HEK293 (cell line): Measurements from ENCODE around the gene SLC4A11.

Experiments
- CTCF ChIA-PET: fragments of 350-600 bp; formaldehyde crosslinking; extraction: SDS; loops from one replicate; lab custom pipeline; 2021; ENCODE audit warnings: antibody characterized with exemption; lab: Yijun Ruan, JAX
- POLR2A ChIA-PET: fragments of 300-600 bp; formaldehyde crosslinking; extraction: SDS; loops from one replicate; lab custom pipeline; 2020; ENCODE audit warnings: antibody characterized with exemption, inconsistent platforms; lab: Yijun Ruan, JAX
- H3K27ac ChIP-seq: fragments of 200-500 bp; sonication (Bioruptor generic); 2 replicates; pipeline ENCODE4 v1.5.1; 2014; ENCODE audit warnings: low read depth, low read length, control low read depth, inconsistent platforms; ENCODE audit errors: extremely low read depth
- H3K36me3 ChIP-seq, 2 experiments: fragments of 200-500 bp in 1 of 2; sonication (Bioruptor generic) in 1 of 2; 1 replicate in 1 of 2; 2 replicates in 1 of 2; pipeline ENCODE4 v1.5.1; 2014 to 2017; ENCODE audit warnings: inconsistent platforms in 2 of 2, low read length in 2 of 2; ENCODE audit not compliant: control insufficient read depth in 2 of 2, insufficient read depth in 1 of 2
- H3K4me1 ChIP-seq: fragments of 200-500 bp; sonication (Bioruptor generic); 2 replicates; pipeline ENCODE4 v1.5.1; 2014; ENCODE audit warnings: mild to moderate bottlenecking, low read length, inconsistent platforms; ENCODE audit not compliant: control insufficient read depth, insufficient read depth
- H3K4me3 ChIP-seq: 2 replicates; pipeline ENCODE4 v1.5.1; 2011; ENCODE audit warnings: low read depth, mild to moderate bottlenecking, control low read depth, low read length, moderate library complexity
- H3K9me3 ChIP-seq: fragments of 200-500 bp; sonication (Bioruptor generic); 2 replicates; pipeline ENCODE4 v1.5.1; 2014; ENCODE audit warnings: low read depth, low read length, inconsistent platforms; ENCODE audit not compliant: control insufficient read depth, insufficient read depth
- GLIS1 ChIP-seq: fragments of 450-650 bp; formaldehyde crosslinking; IDR thresholded peaks from 2 replicates; pipeline ENCODE4 v1.5.1; 2016; ENCODE audit warnings: missing biosample characterization, missing genetic modification characterization
- HOXA7 ChIP-seq: sonication (generic); formaldehyde crosslinking; IDR thresholded peaks from 2 replicates; pipeline ENCODE4 v1.8.1; 2022; ENCODE audit warnings: missing genetic modification reagents, borderline replicate concordance
- HOXD13 ChIP-seq: sonication (generic); formaldehyde crosslinking; IDR thresholded peaks from 2 replicates; pipeline ENCODE4 v1.8.0; 2022; ENCODE audit warnings: missing genetic modification reagents, borderline replicate concordance
- MEIS1 ChIP-seq: sonication (generic); formaldehyde crosslinking; IDR thresholded peaks from 2 replicates; pipeline ENCODE4 v1.8.1; 2022; ENCODE audit warnings: missing genetic modification reagents, mild to moderate bottlenecking, borderline replicate concordance
- ZBTB1 ChIP-seq: fragments of 450-650 bp; formaldehyde crosslinking; IDR thresholded peaks from 2 replicates; pipeline ENCODE4 v1.5.1; 2016; ENCODE audit warnings: missing biosample characterization, missing genetic modification characterization
- ZBTB17 ChIP-seq: fragments of 450-650 bp; formaldehyde crosslinking; IDR thresholded peaks from 2 replicates; pipeline ENCODE4 v1.5.1; 2016; ENCODE audit warnings: missing biosample characterization, missing genetic modification characterization
- ZBTB21 ChIP-seq: fragments of 450-650 bp; formaldehyde crosslinking; IDR thresholded peaks from 2 replicates; pipeline ENCODE4 v1.5.1; 2017; ENCODE audit warnings: missing biosample characterization, missing genetic modification characterization
- ZNF114 ChIP-seq: fragments of 450-650 bp; formaldehyde crosslinking; IDR thresholded peaks from 2 replicates; pipeline ENCODE4 v1.5.0; 2017; ENCODE audit warnings: missing biosample characterization, missing genetic modification characterization
- ZNF16 ChIP-seq: fragments of 450-650 bp; formaldehyde crosslinking; IDR thresholded peaks from 2 replicates; pipeline ENCODE4 v1.5.1; 2016; ENCODE audit warnings: low read depth, missing biosample characterization, missing genetic modification characterization
- ZNF184 ChIP-seq: fragments of 450-650 bp; IDR thresholded peaks from 2 replicates; pipeline ENCODE4 v1.5.1; 2018; ENCODE audit warnings: missing biosample characterization, mild to moderate bottlenecking, missing genetic modification characterization
- ZNF24 ChIP-seq: fragments of 450-650 bp; formaldehyde crosslinking; IDR thresholded peaks from 2 replicates; pipeline ENCODE4 v1.5.1; 2016; ENCODE audit warnings: missing biosample characterization, missing genetic modification characterization
- ZNF274 ChIP-seq, 2 experiments: fragments of 200-500 bp in 1 of 2; fragments of 450-650 bp in 1 of 2; sonication (Bioruptor generic) in 1 of 2; formaldehyde crosslinking in 1 of 2; IDR thresholded peaks; 2 replicates each; pipeline versions ENCODE4 v1.5.1 to v1.6.1; 2014 to 2016; ENCODE audit warnings: borderline replicate concordance in 1 of 2, inconsistent platforms in 1 of 2, low read length in 1 of 2, missing biosample characterization in 1 of 2, missing genetic modification characterization in 1 of 2
- ZNF558 ChIP-seq: fragments of 450-650 bp; formaldehyde crosslinking; IDR thresholded peaks from 2 replicates; pipeline ENCODE4 v1.5.1; 2016; ENCODE audit warnings: missing biosample characterization, missing genetic modification characterization
- ZNF629 ChIP-seq: fragments of 450-650 bp; formaldehyde crosslinking; IDR thresholded peaks from 2 replicates; pipeline ENCODE4 v1.5.1; 2017; ENCODE audit warnings: missing biosample characterization, missing genetic modification characterization
- ZNF654 ChIP-seq: fragments of 450-650 bp; formaldehyde crosslinking; IDR thresholded peaks from 2 replicates; pipeline ENCODE4 v1.5.1; 2016; ENCODE audit warnings: low read depth, missing biosample characterization, missing genetic modification characterization
- ZNF76 ChIP-seq: fragments of 450-650 bp; formaldehyde crosslinking; IDR thresholded peaks from 2 replicates; pipeline ENCODE4; 2016; ENCODE audit warnings: low read depth, missing biosample characterization, missing genetic modification characterization, borderline replicate concordance
- ZXDB ChIP-seq: fragments of 450-650 bp; formaldehyde crosslinking; IDR thresholded peaks from 2 replicates; pipeline ENCODE4 v1.5.1; 2016; ENCODE audit warnings: missing biosample characterization, missing genetic modification characterization
- TF ChIP-seq, protein P1 (sequence below): fragments of 450-650 bp; formaldehyde crosslinking; optimal IDR thresholded peaks from 2 replicates; pipeline ENCODE3; 2016; ENCODE audit warnings: missing biosample characterization, mild to moderate bottlenecking, missing genetic modification characterization
- TF ChIP-seq, protein P2 (sequence below): fragments of 450-650 bp; formaldehyde crosslinking; IDR thresholded peaks from 2 replicates; pipeline ENCODE4 v1.5.1; 2016; ENCODE audit warnings: missing biosample characterization, missing genetic modification characterization
- TF ChIP-seq, protein P3 (sequence below): fragments of 450-650 bp; formaldehyde crosslinking; IDR thresholded peaks from 2 replicates; pipeline ENCODE4 v1.5.1; 2017; ENCODE audit warnings: missing biosample characterization, missing genetic modification characterization
- TF ChIP-seq, protein P4 (sequence below): fragments of 450-650 bp; formaldehyde crosslinking; IDR thresholded peaks from 2 replicates; pipeline ENCODE4 v1.5.1; 2017; ENCODE audit warnings: missing biosample characterization, mild to moderate bottlenecking, missing genetic modification characterization, moderate library complexity
- TF ChIP-seq, protein P5 (sequence below): fragments of 450-650 bp; formaldehyde crosslinking; IDR thresholded peaks from 2 replicates; pipeline ENCODE4 v1.5.1; 2017; ENCODE audit warnings: missing biosample characterization, missing genetic modification characterization
- TF ChIP-seq, protein P6 (sequence below): fragments of 450-650 bp; formaldehyde crosslinking; IDR thresholded peaks from 2 replicates; pipeline ENCODE4 v1.5.1; 2017; ENCODE audit warnings: missing biosample characterization, missing genetic modification characterization
- TF ChIP-seq, protein P7 (sequence below): fragments of 450-650 bp; formaldehyde crosslinking; IDR thresholded peaks from 2 replicates; pipeline ENCODE4 v1.5.1; 2016; ENCODE audit warnings: missing biosample characterization, missing genetic modification characterization

The SLC4A11 gene

DNA sequence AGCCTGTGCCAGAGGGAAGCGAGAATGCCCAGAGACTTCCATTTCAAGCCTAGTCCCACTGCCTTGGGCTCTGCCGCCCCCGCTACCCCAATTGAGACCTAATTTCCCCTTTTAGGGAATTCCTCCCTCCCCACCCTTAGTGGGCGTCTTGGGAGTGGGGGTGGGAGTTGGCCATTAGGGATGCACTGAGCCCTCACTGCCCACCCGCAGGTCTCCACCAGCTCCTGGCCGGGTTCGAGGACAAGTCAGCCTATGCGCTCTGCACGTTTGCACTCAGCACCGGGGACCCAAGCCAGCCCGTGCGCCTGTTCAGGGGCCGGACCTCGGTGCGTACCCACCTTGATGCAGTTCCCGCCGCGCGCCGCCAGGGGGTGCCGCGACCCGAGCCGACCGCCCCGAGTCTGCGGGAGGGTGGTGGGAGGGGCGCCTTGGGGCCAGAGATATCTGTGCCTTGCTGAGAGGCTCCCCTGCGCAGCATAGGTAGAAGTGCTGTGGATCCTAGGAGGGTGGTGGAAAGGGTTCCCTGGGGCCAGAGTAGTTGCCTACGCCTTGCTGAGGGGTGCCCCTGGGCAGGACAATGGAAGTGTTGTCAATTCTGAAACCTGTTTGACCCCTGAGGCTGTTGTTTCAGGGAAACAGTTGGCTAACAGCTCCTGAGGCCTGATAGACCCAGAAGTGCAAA, 20.5 kb downstream of the SLC4A11 start:
- Histone ChIP-seq H3K4me3 (no peak overlapping the region), H3K9me3 (no peaks in the 10 kb centered on the region), H3K4me1 (no peaks in the 10 kb centered on the region; the same call in 1 of the 2 replicates), H3K36me3 (peaks cover 50 to 64% of the 10 kb centered on the region in 2 experiments), H3K27ac (no peak overlapping the region; the same call in 1 of the 2 replicates)
- ChIA-PET POLR2A (interaction anchor here (0.6 kb wide), 1 partner anchor 10 kb away, joined by 4 read pairs; no protein-coding TSS in a partner anchor), CTCF (interaction anchor here (0.6 to 6.5 kb wide), 24 partner anchors 9 to 878 kb away, joined by 3 to 70 read pairs (median 4); partner anchors contain the start of gene ITPA)
- TF ChIP-seq ZNF654 (tag by site-specific recombination): peak; percentile 22; the same call in 1 of the 2 replicates
- TF ChIP-seq, protein P1, sequence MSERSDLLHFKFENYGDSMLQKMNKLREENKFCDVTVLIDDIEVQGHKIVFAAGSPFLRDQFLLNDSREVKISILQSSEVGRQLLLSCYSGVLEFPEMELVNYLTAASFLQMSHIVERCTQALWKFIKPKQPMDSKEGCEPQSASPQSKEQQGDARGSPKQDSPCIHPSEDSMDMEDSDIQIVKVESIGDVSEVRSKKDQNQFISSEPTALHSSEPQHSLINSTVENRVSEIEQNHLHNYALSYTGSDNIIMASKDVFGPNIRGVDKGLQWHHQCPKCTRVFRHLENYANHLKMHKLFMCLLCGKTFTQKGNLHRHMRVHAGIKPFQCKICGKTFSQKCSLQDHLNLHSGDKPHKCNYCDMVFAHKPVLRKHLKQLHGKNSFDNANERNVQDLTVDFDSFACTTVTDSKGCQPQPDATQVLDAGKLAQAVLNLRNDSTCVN (tag by site-specific recombination): peak; percentile 37
- TF ChIP-seq ZBTB17 (tag by site-specific recombination): no peak
- TF ChIP-seq, protein P2, sequence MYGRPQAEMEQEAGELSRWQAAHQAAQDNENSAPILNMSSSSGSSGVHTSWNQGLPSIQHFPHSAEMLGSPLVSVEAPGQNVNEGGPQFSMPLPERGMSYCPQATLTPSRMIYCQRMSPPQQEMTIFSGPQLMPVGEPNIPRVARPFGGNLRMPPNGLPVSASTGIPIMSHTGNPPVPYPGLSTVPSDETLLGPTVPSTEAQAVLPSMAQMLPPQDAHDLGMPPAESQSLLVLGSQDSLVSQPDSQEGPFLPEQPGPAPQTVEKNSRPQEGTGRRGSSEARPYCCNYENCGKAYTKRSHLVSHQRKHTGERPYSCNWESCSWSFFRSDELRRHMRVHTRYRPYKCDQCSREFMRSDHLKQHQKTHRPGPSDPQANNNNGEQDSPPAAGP: peak; percentile 50; the same call in 1 of the 2 replicates
- no peak for TF ChIP-seq ZNF76 (tag by site-specific recombination)
- TF ChIP-seq, protein P3, sequence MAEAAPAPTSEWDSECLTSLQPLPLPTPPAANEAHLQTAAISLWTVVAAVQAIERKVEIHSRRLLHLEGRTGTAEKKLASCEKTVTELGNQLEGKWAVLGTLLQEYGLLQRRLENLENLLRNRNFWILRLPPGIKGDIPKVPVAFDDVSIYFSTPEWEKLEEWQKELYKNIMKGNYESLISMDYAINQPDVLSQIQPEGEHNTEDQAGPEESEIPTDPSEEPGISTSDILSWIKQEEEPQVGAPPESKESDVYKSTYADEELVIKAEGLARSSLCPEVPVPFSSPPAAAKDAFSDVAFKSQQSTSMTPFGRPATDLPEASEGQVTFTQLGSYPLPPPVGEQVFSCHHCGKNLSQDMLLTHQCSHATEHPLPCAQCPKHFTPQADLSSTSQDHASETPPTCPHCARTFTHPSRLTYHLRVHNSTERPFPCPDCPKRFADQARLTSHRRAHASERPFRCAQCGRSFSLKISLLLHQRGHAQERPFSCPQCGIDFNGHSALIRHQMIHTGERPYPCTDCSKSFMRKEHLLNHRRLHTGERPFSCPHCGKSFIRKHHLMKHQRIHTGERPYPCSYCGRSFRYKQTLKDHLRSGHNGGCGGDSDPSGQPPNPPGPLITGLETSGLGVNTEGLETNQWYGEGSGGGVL: no peak
- no peak for TF ChIP-seq MEIS1 (CRISPR knock-in tag)
- TF ChIP-seq ZNF184 (tag by site-specific recombination): no peak
- no peak for TF ChIP-seq ZBTB21 (tag by site-specific recombination)
- peak; percentile 95 for TF ChIP-seq GLIS1 (tag by site-specific recombination)
- no peak for TF ChIP-seq ZNF629
- no peak for TF ChIP-seq ZNF558 (tag by site-specific recombination)
- no peak for TF ChIP-seq HOXD13 (CRISPR knock-in tag)
- TF ChIP-seq ZXDB (tag by site-specific recombination): peak; percentile 63
- TF ChIP-seq, protein P4, sequence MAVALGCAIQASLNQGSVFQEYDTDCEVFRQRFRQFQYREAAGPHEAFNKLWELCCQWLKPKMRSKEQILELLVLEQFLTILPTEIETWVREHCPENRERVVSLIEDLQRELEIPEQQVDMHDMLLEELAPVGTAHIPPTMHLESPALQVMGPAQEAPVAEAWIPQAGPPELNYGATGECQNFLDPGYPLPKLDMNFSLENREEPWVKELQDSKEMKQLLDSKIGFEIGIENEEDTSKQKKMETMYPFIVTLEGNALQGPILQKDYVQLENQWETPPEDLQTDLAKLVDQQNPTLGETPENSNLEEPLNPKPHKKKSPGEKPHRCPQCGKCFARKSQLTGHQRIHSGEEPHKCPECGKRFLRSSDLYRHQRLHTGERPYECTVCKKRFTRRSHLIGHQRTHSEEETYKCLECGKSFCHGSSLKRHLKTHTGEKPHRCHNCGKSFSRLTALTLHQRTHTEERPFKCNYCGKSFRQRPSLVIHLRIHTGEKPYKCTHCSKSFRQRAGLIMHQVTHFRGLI (tag by site-specific recombination): no peak
- TF ChIP-seq, protein P5, sequence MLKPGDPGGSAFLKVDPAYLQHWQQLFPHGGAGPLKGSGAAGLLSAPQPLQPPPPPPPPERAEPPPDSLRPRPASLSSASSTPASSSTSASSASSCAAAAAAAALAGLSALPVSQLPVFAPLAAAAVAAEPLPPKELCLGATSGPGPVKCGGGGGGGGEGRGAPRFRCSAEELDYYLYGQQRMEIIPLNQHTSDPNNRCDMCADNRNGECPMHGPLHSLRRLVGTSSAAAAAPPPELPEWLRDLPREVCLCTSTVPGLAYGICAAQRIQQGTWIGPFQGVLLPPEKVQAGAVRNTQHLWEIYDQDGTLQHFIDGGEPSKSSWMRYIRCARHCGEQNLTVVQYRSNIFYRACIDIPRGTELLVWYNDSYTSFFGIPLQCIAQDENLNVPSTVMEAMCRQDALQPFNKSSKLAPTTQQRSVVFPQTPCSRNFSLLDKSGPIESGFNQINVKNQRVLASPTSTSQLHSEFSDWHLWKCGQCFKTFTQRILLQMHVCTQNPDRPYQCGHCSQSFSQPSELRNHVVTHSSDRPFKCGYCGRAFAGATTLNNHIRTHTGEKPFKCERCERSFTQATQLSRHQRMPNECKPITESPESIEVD (tag by site-specific recombination): no peak
- TF ChIP-seq ZNF16 (tag by site-specific recombination): no peak
- no peak for TF ChIP-seq HOXA7
- TF ChIP-seq, protein P6, sequence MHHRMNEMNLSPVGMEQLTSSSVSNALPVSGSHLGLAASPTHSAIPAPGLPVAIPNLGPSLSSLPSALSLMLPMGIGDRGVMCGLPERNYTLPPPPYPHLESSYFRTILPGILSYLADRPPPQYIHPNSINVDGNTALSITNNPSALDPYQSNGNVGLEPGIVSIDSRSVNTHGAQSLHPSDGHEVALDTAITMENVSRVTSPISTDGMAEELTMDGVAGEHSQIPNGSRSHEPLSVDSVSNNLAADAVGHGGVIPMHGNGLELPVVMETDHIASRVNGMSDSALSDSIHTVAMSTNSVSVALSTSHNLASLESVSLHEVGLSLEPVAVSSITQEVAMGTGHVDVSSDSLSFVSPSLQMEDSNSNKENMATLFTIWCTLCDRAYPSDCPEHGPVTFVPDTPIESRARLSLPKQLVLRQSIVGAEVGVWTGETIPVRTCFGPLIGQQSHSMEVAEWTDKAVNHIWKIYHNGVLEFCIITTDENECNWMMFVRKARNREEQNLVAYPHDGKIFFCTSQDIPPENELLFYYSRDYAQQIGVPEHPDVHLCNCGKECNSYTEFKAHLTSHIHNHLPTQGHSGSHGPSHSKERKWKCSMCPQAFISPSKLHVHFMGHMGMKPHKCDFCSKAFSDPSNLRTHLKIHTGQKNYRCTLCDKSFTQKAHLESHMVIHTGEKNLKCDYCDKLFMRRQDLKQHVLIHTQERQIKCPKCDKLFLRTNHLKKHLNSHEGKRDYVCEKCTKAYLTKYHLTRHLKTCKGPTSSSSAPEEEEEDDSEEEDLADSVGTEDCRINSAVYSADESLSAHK: no peak
- TF ChIP-seq, protein P7, sequence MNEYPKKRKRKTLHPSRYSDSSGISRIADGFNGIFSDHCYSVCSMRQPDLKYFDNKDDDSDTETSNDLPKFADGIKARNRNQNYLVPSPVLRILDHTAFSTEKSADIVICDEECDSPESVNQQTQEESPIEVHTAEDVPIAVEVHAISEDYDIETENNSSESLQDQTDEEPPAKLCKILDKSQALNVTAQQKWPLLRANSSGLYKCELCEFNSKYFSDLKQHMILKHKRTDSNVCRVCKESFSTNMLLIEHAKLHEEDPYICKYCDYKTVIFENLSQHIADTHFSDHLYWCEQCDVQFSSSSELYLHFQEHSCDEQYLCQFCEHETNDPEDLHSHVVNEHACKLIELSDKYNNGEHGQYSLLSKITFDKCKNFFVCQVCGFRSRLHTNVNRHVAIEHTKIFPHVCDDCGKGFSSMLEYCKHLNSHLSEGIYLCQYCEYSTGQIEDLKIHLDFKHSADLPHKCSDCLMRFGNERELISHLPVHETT: no peak
- TF ChIP-seq ZBTB1 (tag by site-specific recombination): no peak
- TF ChIP-seq ZNF24: no peak
- TF ChIP-seq ZNF114: no peak
- TF ChIP-seq ZNF274 (IDR thresholded peaks at IDR 0.05; ENCODE audit: low read length): no peak
- no peak for TF ChIP-seq ZNF274 (tag by site-specific recombination; IDR thresholded peaks at IDR 0.05; ENCODE audit: borderline replicate concordance)
